MM.1S (cell line): ENCODE measurements around the gene RPP40.
"Not testable (repeated sequence)": the region's sequence is repeated elsewhere in the genome, so short reads cannot be mapped to it uniquely, and the experiment has no call there.

Experiments
- DNase-seq: peaks from one replicate; pipeline ENCODE4 v3.0.0-alpha.2; 2015
- H2AFZ ChIP-seq: fragments of 300-600 bp; sonication (generic); 2 replicates; pipeline ENCODE4 v1.6.0; 2016; ENCODE audit warnings: antibody characterized with exemption, low read length
- H3F3A ChIP-seq: fragments of 300-600 bp; sonication (generic); 2 replicates; pipeline ENCODE4 v1.6.1; 2016; ENCODE audit warnings: mild to moderate bottlenecking, antibody characterized with exemption, low read length, moderate library complexity, mixed read lengths; ENCODE audit not compliant: insufficient read depth
- H3K27ac ChIP-seq: fragments of 300-600 bp; sonication (generic); 2 replicates; pipeline ENCODE4 v1.5.1; 2016; ENCODE audit warnings: mild to moderate bottlenecking, low read length
- H3K27me3 ChIP-seq: fragments of 300-600 bp; sonication (generic); replicated peaks from 2 replicates; pipeline ENCODE4 v1.6.0; 2016; ENCODE audit warnings: low read length; ENCODE audit not compliant: insufficient read depth
- H3K36me3 ChIP-seq: fragments of 300-600 bp; sonication (generic); replicated peaks from 2 replicates; pipeline ENCODE4 v1.6.1; 2016; ENCODE audit warnings: mild to moderate bottlenecking, low read length, mixed read lengths; ENCODE audit not compliant: insufficient read depth
- H3K4me1 ChIP-seq: fragments of 300-600 bp; sonication (generic); 2 replicates; pipeline ENCODE4 v1.6.1; 2016; ENCODE audit warnings: low read length, mixed read lengths
- H3K4me2 ChIP-seq: fragments of 300-600 bp; sonication (generic); 2 replicates; pipeline ENCODE4 v1.6.0; 2016; ENCODE audit warnings: low read depth, low read length
- H3K4me3 ChIP-seq: fragments of 300-600 bp; sonication (generic); 2 replicates; pipeline ENCODE4 v1.5.1; 2016; ENCODE audit warnings: low read length, mixed read lengths
- H3K79me2 ChIP-seq: fragments of 300-600 bp; sonication (generic); 2 replicates; pipeline ENCODE4 v1.6.1; 2016; ENCODE audit warnings: mixed run types, low read length, mixed read lengths
- H3K9ac ChIP-seq: fragments of 300-600 bp; sonication (generic); 2 replicates; pipeline ENCODE4 v1.6.1; 2016; ENCODE audit warnings: low read length, mixed read lengths
- H3K9me2 ChIP-seq: fragments of 300-600 bp; sonication (generic); replicated peaks from 2 replicates; pipeline ENCODE4 v1.6.1; 2016; ENCODE audit warnings: mild to moderate bottlenecking, low read length, mixed read lengths; ENCODE audit not compliant: insufficient read depth
- H3K9me3 ChIP-seq: fragments of 300-600 bp; sonication (generic); replicated peaks from 2 replicates; pipeline ENCODE4 v1.6.1; 2016; ENCODE audit warnings: mild to moderate bottlenecking, low read length, mixed read lengths; ENCODE audit not compliant: insufficient read depth
- H4K20me1 ChIP-seq: fragments of 300-600 bp; sonication (generic); 2 replicates; pipeline ENCODE4 v1.6.1; 2016; ENCODE audit warnings: mild to moderate bottlenecking, low read length, moderate library complexity, mixed read lengths; ENCODE audit not compliant: insufficient read depth
- EZH2 ChIP-seq: fragments of 300-600 bp; sonication (generic); optimal IDR thresholded peaks from 2 replicates; pipeline ENCODE3; 2017; ENCODE audit warnings: low read depth, mild to moderate bottlenecking, antibody characterized with exemption, low read length, mixed read lengths
- EZH2phosphoT487 ChIP-seq: fragments of 300-600 bp; sonication (generic); IDR thresholded peaks from 2 replicates; pipeline ENCODE4 v1.6.1; 2018; ENCODE audit warnings: antibody characterized with exemption, low read length
- TF ChIP-seq, protein P1 (sequence below): fragments of 300-600 bp; sonication (generic); IDR thresholded peaks from 2 replicates; pipeline ENCODE4 v1.5.1; 2016; ENCODE audit warnings: antibody characterized with exemption, low read length, mixed read lengths

RPP40 gene

DNA sequence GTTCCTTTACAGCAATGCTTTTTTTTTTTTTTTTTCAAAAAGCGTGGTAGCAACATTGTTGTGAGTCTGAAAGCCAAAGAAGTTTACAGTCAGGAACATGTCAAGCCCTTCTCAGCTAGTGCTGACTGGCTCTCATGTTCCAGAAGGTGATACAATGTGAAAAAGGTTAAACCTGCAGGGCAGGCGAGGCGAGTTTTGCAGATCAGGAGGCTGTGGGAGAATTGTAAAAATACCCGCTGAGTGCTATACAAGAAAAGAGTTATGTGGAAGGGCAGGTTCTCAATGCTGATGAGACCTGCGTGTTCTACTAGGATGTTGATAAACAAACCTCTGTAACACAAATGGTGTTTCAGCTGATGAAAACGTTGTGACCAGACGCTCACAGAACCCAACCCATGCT is 30.9 kb upstream of the RPP40 start:
- H3K4me3 ChIP-seq: no peak overlapping the region
- H2AFZ ChIP-seq: no peak overlapping the region
- no peaks in the 10 kb centered on the region for H3K36me3 ChIP-seq
- H3K4me1 ChIP-seq: peaks cover 18% of the 10 kb centered on the region
- H3K9ac ChIP-seq: no peak overlapping the region
- H3K9me2 ChIP-seq: no peaks in the 10 kb centered on the region
- H3K27ac ChIP-seq: no peak overlapping the region
- no peaks in the 10 kb centered on the region for H3F3A ChIP-seq
- no peaks in the 10 kb centered on the region for H3K79me2 ChIP-seq
- no peaks in the 10 kb centered on the region for H3K27me3 ChIP-seq
- no peaks in the 10 kb centered on the region for H4K20me1 ChIP-seq
- H3K9me3 ChIP-seq: no peaks in the 10 kb centered on the region
- TF ChIP-seq, protein P1, sequence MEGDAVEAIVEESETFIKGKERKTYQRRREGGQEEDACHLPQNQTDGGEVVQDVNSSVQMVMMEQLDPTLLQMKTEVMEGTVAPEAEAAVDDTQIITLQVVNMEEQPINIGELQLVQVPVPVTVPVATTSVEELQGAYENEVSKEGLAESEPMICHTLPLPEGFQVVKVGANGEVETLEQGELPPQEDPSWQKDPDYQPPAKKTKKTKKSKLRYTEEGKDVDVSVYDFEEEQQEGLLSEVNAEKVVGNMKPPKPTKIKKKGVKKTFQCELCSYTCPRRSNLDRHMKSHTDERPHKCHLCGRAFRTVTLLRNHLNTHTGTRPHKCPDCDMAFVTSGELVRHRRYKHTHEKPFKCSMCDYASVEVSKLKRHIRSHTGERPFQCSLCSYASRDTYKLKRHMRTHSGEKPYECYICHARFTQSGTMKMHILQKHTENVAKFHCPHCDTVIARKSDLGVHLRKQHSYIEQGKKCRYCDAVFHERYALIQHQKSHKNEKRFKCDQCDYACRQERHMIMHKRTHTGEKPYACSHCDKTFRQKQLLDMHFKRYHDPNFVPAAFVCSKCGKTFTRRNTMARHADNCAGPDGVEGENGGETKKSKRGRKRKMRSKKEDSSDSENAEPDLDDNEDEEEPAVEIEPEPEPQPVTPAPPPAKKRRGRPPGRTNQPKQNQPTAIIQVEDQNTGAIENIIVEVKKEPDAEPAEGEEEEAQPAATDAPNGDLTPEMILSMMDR: no peak
- TF ChIP-seq EZH2 (no peak), EZH2phosphoT487 (no peak)
- DNase-seq: no peak
- H3K4me2 ChIP-seq: no peak overlapping the region

DNA sequence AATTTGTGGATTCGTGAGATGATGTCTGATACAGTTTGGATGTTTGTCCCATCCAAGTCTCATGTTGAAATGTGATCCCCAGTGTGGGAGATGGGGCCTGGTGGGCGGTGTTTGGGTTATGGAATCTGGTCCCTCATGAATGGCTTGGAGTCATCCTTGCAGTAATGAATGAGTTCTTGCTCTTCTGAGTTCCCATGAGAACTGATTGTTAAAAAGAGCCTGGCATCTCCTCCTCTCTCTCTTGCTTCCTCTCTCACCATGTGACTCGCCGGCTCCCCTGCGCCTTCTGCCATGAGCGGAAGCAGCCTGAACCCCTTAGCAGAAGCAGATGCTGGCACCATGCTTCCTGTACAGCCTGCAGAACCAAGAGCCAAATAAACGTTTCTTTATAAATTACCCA is 30.5 kb upstream of the RPP40 start:
- Histone ChIP-seq H3F3A (no peaks in the 10 kb centered on the region), H3K4me3 (no peak overlapping the region), H3K79me2 (no peaks in the 10 kb centered on the region), H3K9me2 (no peaks in the 10 kb centered on the region), H3K27ac (no peak overlapping the region), H3K27me3 (no peaks in the 10 kb centered on the region), H3K9me3 (no peaks in the 10 kb centered on the region), H3K4me1 (peaks cover 18% of the 10 kb centered on the region), H3K36me3 (no peaks in the 10 kb centered on the region), H3K4me2 (no peak overlapping the region), H3K9ac (no peak overlapping the region), H2AFZ (no peak overlapping the region), H4K20me1 (no peaks in the 10 kb centered on the region)
- TF ChIP-seq, protein P1: no peak
- DNase-seq: no peak

DNA sequence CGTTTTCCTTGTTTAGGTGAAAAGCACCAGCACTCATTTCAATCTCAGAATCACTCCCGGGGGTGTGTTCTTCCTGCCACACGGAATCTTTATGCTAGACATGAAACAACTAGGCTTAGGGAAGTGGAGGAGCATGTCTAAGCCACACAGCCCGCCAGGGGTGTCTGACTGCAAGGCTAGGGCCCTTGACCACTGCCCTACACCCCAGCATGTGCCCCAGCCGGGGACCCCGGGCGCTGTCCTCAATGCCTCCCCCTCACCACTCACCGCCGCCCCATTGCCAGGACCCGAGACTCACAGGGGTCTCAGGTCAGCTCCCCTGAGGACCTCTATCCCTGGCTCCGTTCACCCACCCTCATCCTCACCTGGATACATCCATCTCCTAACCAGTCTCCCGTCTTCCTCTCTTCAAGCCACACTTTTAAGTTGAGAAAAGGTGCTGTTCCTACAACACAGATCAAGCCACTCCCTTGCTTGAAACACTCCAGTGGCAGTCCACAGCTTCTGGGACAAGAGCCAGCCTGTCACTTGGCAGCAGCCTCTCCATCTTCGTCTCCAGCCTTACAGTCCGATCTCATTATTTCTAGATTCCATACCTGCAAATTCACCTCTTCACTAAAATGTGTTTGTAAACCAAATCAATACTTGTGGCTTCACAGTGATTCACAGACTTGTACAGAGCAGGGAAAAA is 29.5 kb upstream of the RPP40 start:
- H2AFZ ChIP-seq, H3K27ac ChIP-seq, H3K9ac ChIP-seq, DNase-seq, H3K27me3 ChIP-seq, H3K9me2 ChIP-seq, H4K20me1 ChIP-seq, H3K4me3 ChIP-seq, H3F3A ChIP-seq, H3K36me3 ChIP-seq, H3K9me3 ChIP-seq, H3K4me2 ChIP-seq, H3K79me2 ChIP-seq: not testable (repeated sequence)
- H3K4me1 ChIP-seq: peaks cover 18% of the 10 kb centered on the region

DNA sequence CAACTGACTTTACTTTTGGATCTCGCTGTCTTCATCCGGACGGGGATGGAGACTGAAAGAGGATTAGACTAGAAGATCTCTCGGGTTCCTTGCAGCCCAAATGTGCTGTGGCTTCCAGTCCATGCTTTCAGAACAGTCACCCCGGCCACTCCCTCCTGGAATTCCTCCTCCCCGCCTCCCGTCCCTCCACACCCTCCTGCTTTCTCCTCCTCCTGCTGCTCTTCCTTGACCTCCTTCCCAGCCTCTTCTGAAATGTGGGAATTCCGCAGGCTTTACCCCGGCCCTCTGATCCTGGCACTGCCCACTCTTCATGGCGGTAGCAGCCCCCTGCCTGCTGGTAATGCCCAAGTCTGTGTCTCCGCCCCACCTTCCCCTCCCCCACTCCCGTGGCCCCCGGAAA is 28.9 kb upstream of the RPP40 start:
- not testable (repeated sequence) for H3K79me2 ChIP-seq, H3F3A ChIP-seq, H2AFZ ChIP-seq, H3K27me3 ChIP-seq, H3K9me2 ChIP-seq, H3K9ac ChIP-seq, H3K4me3 ChIP-seq, H3K4me2 ChIP-seq, H4K20me1 ChIP-seq, H3K36me3 ChIP-seq, H3K27ac ChIP-seq, H3K9me3 ChIP-seq, DNase-seq
- H3K4me1 ChIP-seq: peaks cover 18% of the 10 kb centered on the region
